ENCODE data around the gene CLRN3. TPM values are rescaled to one million over a fixed set of nuclear protein-coding genes. Genes with fewer than 3 reads are reported as not detected.

Gene CLRN3, protein sequence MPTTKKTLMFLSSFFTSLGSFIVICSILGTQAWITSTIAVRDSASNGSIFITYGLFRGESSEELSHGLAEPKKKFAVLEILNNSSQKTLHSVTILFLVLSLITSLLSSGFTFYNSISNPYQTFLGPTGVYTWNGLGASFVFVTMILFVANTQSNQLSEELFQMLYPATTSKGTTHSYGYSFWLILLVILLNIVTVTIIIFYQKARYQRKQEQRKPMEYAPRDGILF
- not detected in 2 replicates for total RNA-seq (2011; cell fraction: chromatin; rRNA removed; ENCODE audit: low replicate concordance)
- not detected in 2 replicates for total RNA-seq (2011; cell fraction: nucleolus; rRNA removed)
- total RNA-seq (2011; cell fraction: nucleoplasm; rRNA removed), result not detected in 2 replicates
- not detected in 2 replicates for total RNA-seq (2014; rRNA removed)
- not detected in 2 replicates for total RNA-seq (2014; rRNA removed; fragmentation: Illumina TruSeq; extraction: Trizol)
- not detected in 2 replicates for total RNA-seq (2015; rRNA removed; fragmentation: Illumina TruSeq; extraction: Trizol)
- not detected in 2 replicates for total RNA-seq (2021)
- not detected in 2 replicates for polyA plus RNA-seq (2011; rRNA removed)
- not detected in 2 replicates for polyA plus RNA-seq (2011; cell fraction: cytosol; rRNA removed)
- not detected in 2 replicates for polyA plus RNA-seq (2011; cell fraction: nucleus; rRNA removed)
- not detected in 2 replicates for polyA plus RNA-seq (2012)
- not detected in 2 replicates for polyA plus RNA-seq (2014; fragmentation: Illumina TruSeq; extraction: Trizol)
- not detected for polyA plus RNA-seq (2014; fragmentation: Nextera tagmentation; extraction: Ambion mirVana)
- polyA plus RNA-seq (2014; rRNA removed), result not detected in 2 replicates
- polyA minus RNA-seq (2011; rRNA and poly(A)+ RNA removed), result not detected in 2 replicates
- not detected in 2 replicates for polyA minus RNA-seq (2011; cell fraction: cytosol; rRNA and poly(A)+ RNA removed)
- not detected in 2 replicates for polyA minus RNA-seq (2011; cell fraction: nucleus; rRNA and poly(A)+ RNA removed)
- not detected for Bru-seq, nascent RNA
- BruChase-seq, experiment 1, labeled RNA remaining after a 2-hour chase, result not detected
- BruChase-seq, experiment 2, labeled RNA remaining after a 6-hour chase, result not detected
- long read RNA-seq, experiment 1, result 0 reads
- long read RNA-seq, experiment 2, result 0 reads
- long read RNA-seq, experiment 3, result 0 reads

DNA sequence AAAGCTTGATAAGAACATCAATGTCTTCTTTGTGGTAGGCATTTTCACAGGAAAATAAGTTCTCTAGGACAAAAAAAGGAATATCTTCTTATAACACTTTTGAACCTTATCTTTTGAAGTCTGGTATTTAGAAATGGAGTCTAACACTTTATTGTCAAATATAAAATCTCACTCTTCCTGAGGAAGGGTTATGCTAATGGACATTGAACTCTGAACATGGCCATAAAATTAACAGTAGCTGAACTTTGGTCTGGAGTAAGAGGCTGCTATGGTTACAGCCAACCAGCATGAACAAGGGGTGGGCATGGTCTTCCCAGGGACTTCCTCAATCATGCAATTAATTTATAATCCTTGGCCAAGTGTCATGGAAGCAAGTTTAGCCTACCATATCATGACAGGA is at the start of gene CLRN3:
CLRN3 (minus strand) TSS at position 199 of the 400 bp plus-strand sequence; CDS start at position 42, 157 bp downstream.
- no TSS peak for BruUV-seq (replicated peaks)
- in situ Hi-C loops (cut with MboI) (no loop called here), intact Hi-C loops (cut with micrococcal nuclease) (no loop called here)
- CTCF ChIA-PET (ENCODE audit: low intra/inter-chr PET ratio), result no interaction called here
- Histone ChIP-seq H3K4me1 (replicated peaks in 1 of 2; ENCODE audit: control insufficient read depth in 2 of 2, insufficient read depth in 2 of 2, low read length in 2 of 2) (no peaks in the 10 kb centered on the region), H3K27me3 (ENCODE audit: control insufficient read depth in 2 of 2, insufficient read depth in 2 of 2, low read length in 2 of 2) (no peaks in the 10 kb centered on the region; a peak in 1 of 5 replicates), H3K9ac (ENCODE audit: insufficient read depth in 1 of 2, low read depth in 2 of 2, low read length in 2 of 2) (no peak within 1 kb of the TSS), H3K9me3 (replicated peaks; ENCODE audit: control insufficient read depth, insufficient read depth, low read depth, low read length) (no peaks in the 10 kb centered on the region), H3K9me1 (ENCODE audit: control insufficient read depth, insufficient read depth, low read length) (no peaks in the 10 kb centered on the region), H3K79me2 (ENCODE audit: control insufficient read depth, insufficient read depth, low read length) (no peaks in the 10 kb centered on the region), H2AFZ (ENCODE audit: low read depth, low read length) (no peak within 1 kb of the TSS), H3K4me2 (ENCODE audit: insufficient read depth, low read length) (no peak within 1 kb of the TSS), H3K4me3 (no peak within 1 kb of the TSS), H4K20me1 (replicated peaks; ENCODE audit: control insufficient read depth, insufficient read depth, low read length) (no peaks in the 10 kb centered on the region), H3K27ac (ENCODE audit: extremely low read depth, low read depth, low read length) (no peak within 1 kb of the TSS), H3K36me3 (ENCODE audit: control insufficient read depth, insufficient read depth, low read length) (no peaks in the 10 kb centered on the region)
- FAIRE-seq (no peak), DNase-seq (ENCODE audit: extremely low read depth in 1 of 4, low spot score in 3 of 4) (no peak), ATAC-seq (no peak)
- POLR2A ChIA-PET, result no interaction called here
- no peak for TF ChIP-seq TARDBP (IDR thresholded peaks at IDR 0.05)
- no peak for TF ChIP-seq ZNF398 (CRISPR knock-in tag; IDR thresholded peaks at IDR 0.05)
- no peak for TF ChIP-seq TCFL5 (CRISPR knock-in tag; conservative IDR thresholded peaks at IDR 0.05)
- no peak for TF ChIP-seq ZNF253 (CRISPR knock-in tag; conservative IDR thresholded peaks at IDR 0.05)
- TF ChIP-seq NFIX (CRISPR knock-in tag; IDR thresholded peaks at IDR 0.05; ENCODE audit: low read depth), result no peak
- TF ChIP-seq ZEB2 (IDR thresholded peaks at IDR 0.05), result no peak
- no peak for TF ChIP-seq SMAD2 (IDR thresholded peaks at IDR 0.05; ENCODE audit: low read depth, low read length)
- TF ChIP-seq CTBP1 (IDR thresholded peaks at IDR 0.05; ENCODE audit: borderline replicate concordance), result no peak
- TF ChIP-seq ZNF133 (CRISPR knock-in tag; IDR thresholded peaks at IDR 0.05), result no peak
- no peak for TF ChIP-seq HDAC2 (IDR thresholded peaks at IDR 0.05)
- TF ChIP-seq UBTF (IDR thresholded peaks at IDR 0.05; ENCODE audit: borderline replicate concordance in 1 of 2, low read depth in 2 of 2, low read length in 2 of 2), result no peak
- no peak for TF ChIP-seq POLR2H (tag; IDR thresholded peaks at IDR 0.05; ENCODE audit: low read depth)
- TF ChIP-seq TEAD4 (IDR thresholded peaks at IDR 0.05; ENCODE audit: low read length), result no peak
- no peak for TF ChIP-seq TEAD4 (CRISPR knock-in tag; IDR thresholded peaks at IDR 0.05; ENCODE audit: borderline replicate concordance)
- no peak for TF ChIP-seq TFAM (CRISPR knock-in tag; conservative IDR thresholded peaks at IDR 0.05)
- no peak for TF ChIP-seq SPI1 (IDR thresholded peaks at IDR 0.05; ENCODE audit: borderline replicate concordance, low read depth, low read length)
